Lower lobe of right lung (tissue), 2 donors: Measurements from ENCODE around the gene NOSIP. TPM values are rescaled to one million over a fixed set of nuclear protein-coding genes. Genes with fewer than 3 reads are reported as not detected.
A peak's percentile ranks its signal among the peaks of the same experiment; 100 is the strongest.

Source experiments
- ATAC-seq, 2 donors: fragments of 200-7000 bp; cut with Tn5 transposase; one replicate each; pipeline ENCODE4 v1.9.1; 2020 to 2022; ENCODE audit warnings: mild to moderate bottlenecking in 2 of 2, moderate library complexity in 2 of 2
- DNase-seq: peaks from one replicate; pipeline ENCODE4 v3.0.0-alpha.2; 2020
- H3K27ac ChIP-seq: fragments of 200-600 bp; one replicate; pipeline ENCODE4 v1.8.0; 2022
- H3K27me3 ChIP-seq: fragments of 200-600 bp; one replicate; pipeline ENCODE4 v1.8.0; 2022; ENCODE audit warnings: low read depth
- H3K36me3 ChIP-seq: fragments of 200-600 bp; one replicate; pipeline ENCODE4 v1.8.0; 2022; ENCODE audit warnings: mild to moderate bottlenecking
- H3K4me1 ChIP-seq: fragments of 200-600 bp; one replicate; pipeline ENCODE4 v1.8.0; 2022
- H3K4me3 ChIP-seq: fragments of 200-600 bp; one replicate; pipeline ENCODE4 v1.8.0; 2022; ENCODE audit warnings: mild to moderate bottlenecking
- H3K9me3 ChIP-seq: fragments of 200-600 bp; one replicate; pipeline ENCODE4 v1.8.0; 2022
- CTCF ChIP-seq: fragments of 200-600 bp; IDR thresholded peaks from one replicate; pipeline ENCODE4 v1.8.0; 2022; ENCODE audit warnings: antibody characterized with exemption, mild to moderate bottlenecking
- intact Hi-C: fragments of 100-400 bp; cut with DNase I; formaldehyde crosslinking; loops from one replicate; pipeline ENCODE4 v1.11.0; 2022
- total RNA-seq: library from RNA; stranded (reverse); fragmentation: NEBNext Ultra II Directional; extraction: Animal tissue kit (Norgen Biotek cat#: 25700); gene quantifications from one replicate; pipeline ENCODE4 v1.2.1, GENCODE V29; 2021
- donor health status: DM: no; HTN: yes; CAD: no; lungs with severe emphysema.

NOSIP gene
- total RNA-seq, 1 donor from 2014 or later: 47.2 TPM

GRCh38 chr19:49559928-49560327, 20.4 kb downstream of the NOSIP start:
- DNase-seq: no peak
- H3K27me3 ChIP-seq: no peaks in the 10 kb centered on the region
- no peak for ATAC-seq
- H3K27ac ChIP-seq: no peak overlapping the region
- intact Hi-C loops: no loop called here
- peaks cover 56% of the 10 kb centered on the region for H3K36me3 ChIP-seq
- no peaks in the 10 kb centered on the region for H3K9me3 ChIP-seq
- no peak for TF ChIP-seq CTCF
- peaks cover 31% of the 10 kb centered on the region for H3K4me1 ChIP-seq
- H3K4me3 ChIP-seq: no peak overlapping the region

GRCh38 chr19:49559443-49559842, 20.9 kb downstream of the NOSIP start:
- Histone ChIP-seq H3K4me1 (peaks cover 32% of the 10 kb centered on the region), H3K27ac (no peak overlapping the region), H3K4me3 (no peak overlapping the region), H3K9me3 (no peaks in the 10 kb centered on the region), H3K36me3 (peaks cover 61% of the 10 kb centered on the region), H3K27me3 (no peaks in the 10 kb centered on the region)
- intact Hi-C loops: no loop called here
- no peak for ATAC-seq
- no peak for DNase-seq
- TF ChIP-seq CTCF: no peak

- Histone ChIP-seq H3K27me3 (no peaks in the 10 kb centered on the region), H3K4me1 (peaks cover 39% of the 10 kb centered on the region), H3K27ac (no peak overlapping the region), H3K4me3 (no peak overlapping the region), H3K36me3 (peaks cover 59% of the 10 kb centered on the region), H3K9me3 (no peaks in the 10 kb centered on the region)
- TF ChIP-seq CTCF: no peak
- ATAC-seq (no peak), DNase-seq (no peak)
- intact Hi-C loops: no loop called here
Measured at GRCh38 chr19:49558591-49558990, 21.8 kb downstream of the NOSIP start.

GRCh38 chr19:49557641-49558325, 22.6 kb downstream of the NOSIP start:
- no peak for TF ChIP-seq CTCF
- Histone ChIP-seq H3K36me3 (peaks cover 59% of the 10 kb centered on the region), H3K4me3 (no peak overlapping the region), H3K9me3 (no peaks in the 10 kb centered on the region), H3K27me3 (no peaks in the 10 kb centered on the region), H3K4me1 (peaks cover 44% of the 10 kb centered on the region), H3K27ac (no peak overlapping the region)
- ATAC-seq (no peak), DNase-seq (no peak)
- intact Hi-C loops: no loop called here

GRCh38 chr19:49556412-49557398, 23.7 kb downstream of the NOSIP start:
- peak; percentile 9 to 31 for ATAC-seq
- H3K27me3 ChIP-seq: no peaks in the 10 kb centered on the region
- no peak overlapping the region for H3K27ac ChIP-seq
- intact Hi-C loops: no loop called here
- H3K4me3 ChIP-seq: no peak overlapping the region
- no peak for DNase-seq
- peaks cover 44% of the 10 kb centered on the region for H3K4me1 ChIP-seq
- no peaks in the 10 kb centered on the region for H3K9me3 ChIP-seq
- peaks cover 59% of the 10 kb centered on the region for H3K36me3 ChIP-seq
- no peak for TF ChIP-seq CTCF
